Stimulated activated CD4-positive, alpha-beta T cell treated with anti-CD3 and anti-CD28 coated beads, Interleukin-4, amount 100 ng/mL, for 48 hours (primary cell): ENCODE results near the gene NLRC3.
"Not testable (repeated sequence)": the region's sequence is repeated elsewhere in the genome, so short reads cannot be mapped to it uniquely, and the experiment has no call there.

Experiments
- DNase-seq, 2 donors: peaks; one replicate each; pipeline ENCODE4 v3.0.0-alpha.2; 2020; ENCODE audit warnings: low read depth in 2 of 2

NLRC3 gene

GRCh38 chr16:3513892-3514583, 63.2 kb downstream of the NLRC3 start:
- DNase-seq: no peak

- DNase-seq: no peak
These were observed 65.7 kb downstream of the NLRC3 start for GRCh38 chr16:3511286-3512180.

- DNase-seq: no peak
These were observed 66.8 kb downstream of the NLRC3 start for GRCh38 chr16:3510416-3510815.

- DNase-seq: peak; percentile 62 to 63
These were observed 67.7 kb downstream of the NLRC3 start for GRCh38 chr16:3509470-3509928.

- no peak for DNase-seq
These were observed 68.5 kb downstream of the NLRC3 start for GRCh38 chr16:3508736-3509135.

GRCh38 chr16:3503523-3503922, 73.7 kb downstream of the NLRC3 start:
- DNase-seq: peak in 1 of 2 donors; percentile 17

- no peak for DNase-seq
These were observed 75.3 kb downstream of the NLRC3 start for GRCh38 chr16:3501783-3502400.

GRCh38 chr16:3501412-3501761, 75.8 kb downstream of the NLRC3 start:
- not testable (repeated sequence) for DNase-seq

- no peak for DNase-seq
These were observed 78.2 kb downstream of the NLRC3 start for GRCh38 chr16:3498988-3499387.

GRCh38 chr16:3497771-3498170, 79.4 kb downstream of the NLRC3 start:
- DNase-seq: no peak

GRCh38 chr16:3496386-3496785, 80.8 kb downstream of the NLRC3 start:
- no peak for DNase-seq

GRCh38 chr16:3495176-3495575, 82.0 kb downstream of the NLRC3 start, which contains the start of gene C16orf90:
C16orf90 (minus strand) TSS chr16:3495489; CDS start chr16:3495421, 68 bp downstream.
- DNase-seq: no peak

- no peak for DNase-seq
These were observed 82.7 kb downstream of the NLRC3 start for GRCh38 chr16:3494386-3494973.

GRCh38 chr16:3492356-3492755, 84.8 kb downstream of the NLRC3 start:
- DNase-seq: no peak

- no peak for DNase-seq
These were observed 86.1 kb downstream of the NLRC3 start for GRCh38 chr16:3490911-3491629.
